WTC11 (cell line): Measurements from ENCODE around the gene KRT6A.

Experiments
- CBFB ChIP-seq: sonication (generic); formaldehyde crosslinking; IDR thresholded peaks from 2 replicates; pipeline ENCODE4 v1.8.1; 2022; ENCODE audit warnings: mild to moderate bottlenecking, low read depth, missing genetic modification reagents
- CTCF ChIP-seq: fragments of 200-600 bp; IDR thresholded peaks from 2 replicates; pipeline ENCODE4 v1.8.0; 2022; ENCODE audit warnings: antibody characterized with exemption
- IRF2 ChIP-seq: sonication (generic); formaldehyde crosslinking; IDR thresholded peaks from 2 replicates; pipeline ENCODE4 v1.8.0; 2022; ENCODE audit warnings: low read depth, missing genetic modification reagents, borderline replicate concordance
- JAZF1 ChIP-seq: fragments of 250-450 bp; sonication (Bioruptor Pico); IDR thresholded peaks from 2 replicates; pipeline ENCODE4 v1.9.0; 2021; ENCODE audit warnings: moderate library complexity, mild to moderate bottlenecking, inconsistent platforms
- MAX ChIP-seq: sonication (generic); formaldehyde crosslinking; IDR thresholded peaks from 2 replicates; pipeline ENCODE4 v1.8.0; 2022; ENCODE audit warnings: mild to moderate bottlenecking, missing genetic modification reagents
- NFE2L1 ChIP-seq: sonication (generic); formaldehyde crosslinking; IDR thresholded peaks from 2 replicates; pipeline ENCODE4 v1.8.1; 2023; ENCODE audit warnings: missing genetic modification reagents
- NR3C1 ChIP-seq: sonication (generic); formaldehyde crosslinking; conservative IDR thresholded peaks from 2 replicates; pipeline ENCODE4 v1.8.1; 2023; ENCODE audit warnings: low read depth, mild to moderate bottlenecking, missing genetic modification reagents
- ZBTB43 ChIP-seq: sonication (generic); formaldehyde crosslinking; IDR thresholded peaks from 2 replicates; pipeline ENCODE4 v1.8.1; 2023; ENCODE audit warnings: mild to moderate bottlenecking, missing genetic modification reagents
- ZNF263 ChIP-seq: sonication (generic); formaldehyde crosslinking; IDR thresholded peaks from 2 replicates; pipeline ENCODE4 v1.8.1; 2022; ENCODE audit warnings: low read depth, mild to moderate bottlenecking, moderate library complexity, missing genetic modification reagents
- ZNF317 ChIP-seq: sonication (generic); formaldehyde crosslinking; IDR thresholded peaks from 2 replicates; pipeline ENCODE4 v1.8.1; 2023; ENCODE audit warnings: low read depth, mild to moderate bottlenecking, moderate library complexity, missing genetic modification reagents, borderline replicate concordance

GRCh38 chr12:52526511-52526951, 33.5 kb upstream of the KRT6A start:
- no peak for TF ChIP-seq CTCF
- TF ChIP-seq CBFB (CRISPR knock-in tag) = no peak
- TF ChIP-seq MAX = no peak
- no peak for TF ChIP-seq ZBTB43 (CRISPR knock-in tag)
- no peak for TF ChIP-seq NFE2L1 (CRISPR knock-in tag)
- no peak for TF ChIP-seq IRF2 (CRISPR knock-in tag)
- TF ChIP-seq ZNF317 (CRISPR knock-in tag) = no peak
- no peak for TF ChIP-seq NR3C1 (CRISPR knock-in tag)
- TF ChIP-seq JAZF1 (CRISPR knock-in tag) = no peak
- TF ChIP-seq ZNF263 = no peak
